Liver (tissue), 3 donors: ENCODE data around the gene ARHGAP30.

ENCODE experiments used
- CTCF ChIP-seq: fragments of 150-350 bp; IDR thresholded peaks from 2 replicates; pipeline ENCODE4 v1.5.1; 2017; ENCODE audit warnings: improper control_type of control experiment, low read depth, low read length; ENCODE audit not compliant: missing input control
- GABPA ChIP-seq, 2 donors: IDR thresholded peaks in 1 of 2; conservative IDR thresholded peaks in 1 of 2; 2 replicates each; pipeline ENCODE4 v1.6.1; 2016; ENCODE audit warnings: antibody characterized with exemption in 2 of 2, mild to moderate bottlenecking in 1 of 2, moderate library complexity in 1 of 2
- JUND ChIP-seq, 2 donors: IDR thresholded peaks; 2 replicates each; pipeline ENCODE4 v1.6.1; 2016; ENCODE audit warnings: antibody characterized with exemption in 2 of 2
- RXRA ChIP-seq, 2 donors: IDR thresholded peaks; 2 replicates each; pipeline ENCODE4 v1.6.1; 2017 to 2018; ENCODE audit warnings: antibody characterized with exemption in 2 of 2, mild to moderate bottlenecking in 1 of 2
- SP1 ChIP-seq: IDR thresholded peaks from 2 replicates; pipeline ENCODE4 v1.6.1; 2018; ENCODE audit warnings: antibody characterized with exemption, mild to moderate bottlenecking
- YY1 ChIP-seq: IDR thresholded peaks from 2 replicates; pipeline ENCODE4 v1.6.1; 2016; ENCODE audit warnings: antibody characterized with exemption, mild to moderate bottlenecking
- ZBTB33 ChIP-seq: IDR thresholded peaks from 2 replicates; pipeline ENCODE4 v1.6.1; 2016; ENCODE audit warnings: antibody characterized with exemption
- donor health status: healthy.
- donor health status: healthy.

GRCh38 chr1:161079436-161080110 lies 9.9 kb upstream of the ARHGAP30 start:
- TF ChIP-seq JUND (IDR thresholded peaks at IDR 0.05) (no peak), GABPA (IDR thresholded peaks at IDR 0.05 in 1 of 2, conservative IDR thresholded peaks at IDR 0.05 in 1 of 2) (no peak), CTCF (no peak), ZBTB33 (no peak), SP1 (no peak), YY1 (no peak), RXRA (IDR thresholded peaks at IDR 0.05) (no peak)
